Heart left ventricle (tissue), 13 donors: Measurements from ENCODE around the gene ELFN2.

Experiments used
- POLR2A ChIP-seq, 2 donors: fragments of 450-650 bp; IDR thresholded peaks; one replicate each; pipeline ENCODE4 v1.6.1; 2017; ENCODE audit warnings: antibody characterized with exemption in 2 of 2, mild to moderate bottlenecking in 2 of 2, moderate library complexity in 2 of 2
- TF ChIP-seq, protein P1 (sequence below), 12 donors: fragments of 200-600 bp; sonication (generic) in 4 of 12; IDR thresholded peaks; one replicate each; pipeline versions ENCODE4 v1.5.0 to v1.8.0; 2018 to 2022; ENCODE audit warnings: antibody characterized with exemption in 12 of 12, mild to moderate bottlenecking in 5 of 12
- donor health status: ischemic (EF 13 %, LVEDD 7.1; RV severe dilation, severe dysfunction).
- donor health status: DM: no; HTN: yes; CAD: no.
- donor health status: DM: no; HTN: no; CAD: no.
- donor health status: ischemic (EF 25% LVEDD 6.9; RV normal size, moderate dysfunction).
- donor health status: ischemic (EF 25% LVEDD 5.7; RV mildly dilated, moderate dysfunction).
- donor health status: ischemic (EF 35%, LVEDD 5.7; RV mildly dilated, moderate dysfunction).
- donor health status: nonischemic (EF 11% LVEDD 7.7; RV severe dilation, severe dysfunction).
- donor health status: DM: yes; HTN: yes; CAD: no.
- donor health status: PGD.
- donor health status: ischemic (EF 29% LVEDD 5.4; RV normal size, mild dysfunction).
- donor health status: nonischemic (EF 23%, LVEDD 6.1; RV moderate dilation, normal function).

GRCh38 chr22:37410174-37411055, 16.9 kb downstream of the ELFN2 start:
- TF ChIP-seq POLR2A (IDR thresholded peaks at IDR 0.05): no peak
- TF ChIP-seq, protein P1, sequence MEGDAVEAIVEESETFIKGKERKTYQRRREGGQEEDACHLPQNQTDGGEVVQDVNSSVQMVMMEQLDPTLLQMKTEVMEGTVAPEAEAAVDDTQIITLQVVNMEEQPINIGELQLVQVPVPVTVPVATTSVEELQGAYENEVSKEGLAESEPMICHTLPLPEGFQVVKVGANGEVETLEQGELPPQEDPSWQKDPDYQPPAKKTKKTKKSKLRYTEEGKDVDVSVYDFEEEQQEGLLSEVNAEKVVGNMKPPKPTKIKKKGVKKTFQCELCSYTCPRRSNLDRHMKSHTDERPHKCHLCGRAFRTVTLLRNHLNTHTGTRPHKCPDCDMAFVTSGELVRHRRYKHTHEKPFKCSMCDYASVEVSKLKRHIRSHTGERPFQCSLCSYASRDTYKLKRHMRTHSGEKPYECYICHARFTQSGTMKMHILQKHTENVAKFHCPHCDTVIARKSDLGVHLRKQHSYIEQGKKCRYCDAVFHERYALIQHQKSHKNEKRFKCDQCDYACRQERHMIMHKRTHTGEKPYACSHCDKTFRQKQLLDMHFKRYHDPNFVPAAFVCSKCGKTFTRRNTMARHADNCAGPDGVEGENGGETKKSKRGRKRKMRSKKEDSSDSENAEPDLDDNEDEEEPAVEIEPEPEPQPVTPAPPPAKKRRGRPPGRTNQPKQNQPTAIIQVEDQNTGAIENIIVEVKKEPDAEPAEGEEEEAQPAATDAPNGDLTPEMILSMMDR (IDR thresholded peaks at IDR 0.05): no peak
